ENCODE results near the gene MAP3K13.

- no peak for TF ChIP-seq CTCF (conservative IDR thresholded peaks at IDR 0.05; ENCODE audit: low read depth, low read length)
- no peak for TF ChIP-seq EZH2 (IDR thresholded peaks at IDR 0.05; ENCODE audit: low read length, unreplicated experiment)
Observed at GRCh38 chr3:185339945-185340344, 23.0 kb upstream of the MAP3K13 start.
